ENCODE results near the gene ZFP36. TPM values are rescaled to one million over a fixed set of nuclear protein-coding genes. Genes with fewer than 3 reads are reported as not detected.

Gene ZFP36
- total and polyA plus RNA-seq, 2 of the 8 experiments (the other 6 are each of a cell fraction or from before 2014, with no cell fraction given), result 4.0 to 10.9 TPM

- TF ChIP-seq ATF2 (IDR thresholded peaks at IDR 0.05; ENCODE audit: low read length), result no peak
Measured at GRCh38 chr19:39422020-39422419, 15.4 kb downstream of the ZFP36 start (continued).

Data from H1 (cell line).